Upper lobe of left lung (tissue), 6 donors: ENCODE results near the gene PPFIA2. TPM values are rescaled to one million over a fixed set of nuclear protein-coding genes. Genes with fewer than 3 reads are reported as not detected.

Source experiments
- ATAC-seq, 2 donors: fragments of 200-7000 bp; cut with Tn5 transposase; one replicate each; pipeline ENCODE4 v1.9.1; 2022; ENCODE audit warnings: mild to moderate bottlenecking in 2 of 2, moderate library complexity in 2 of 2; ENCODE audit not compliant: low FRiP score in 2 of 2
- DNase-seq, 2 donors: peaks; one replicate each; pipeline ENCODE4 v3.0.0-alpha.2; 2019 to 2020
- H3K27ac ChIP-seq, 4 donors: fragments of 200-600 bp; sonication (generic); one replicate each; pipeline ENCODE4 v1.5.1; 2016 to 2019
- H3K27me3 ChIP-seq, 4 donors: fragments of 200-600 bp; sonication (generic); one replicate each; pipeline ENCODE4 v1.5.1; 2017 to 2019
- H3K36me3 ChIP-seq, 4 donors: fragments of 200-600 bp; sonication (generic); one replicate each; pipeline ENCODE4 v1.5.1; 2016 to 2019
- H3K4me1 ChIP-seq, 4 donors: fragments of 200-600 bp; sonication (generic); one replicate each; pipeline ENCODE4 v1.5.1; 2018 to 2019
- H3K4me3 ChIP-seq, 4 donors: fragments of 200-600 bp; sonication (generic); one replicate each; pipeline ENCODE4 v1.5.1; 2017 to 2019; ENCODE audit warnings: mild to moderate bottlenecking in 2 of 4, moderate library complexity in 1 of 4
- H3K9me3 ChIP-seq, 4 donors: fragments of 200-600 bp; sonication (generic); one replicate each; pipeline ENCODE4 v1.5.1; 2018 to 2019
- CTCF ChIP-seq, 6 experiments: fragments of 450-650 bp in 4 of 6; fragments of 200-600 bp in 2 of 6; sonication (generic) in 2 of 6; IDR thresholded peaks; one replicate each; pipeline ENCODE4 v1.5.1; 2016 to 2019; ENCODE audit warnings: antibody characterized with exemption in 6 of 6
- EP300 ChIP-seq, 4 donors: sonication (generic); formaldehyde crosslinking; IDR thresholded peaks; one replicate each; pipeline ENCODE4 v1.5.1; 2017; ENCODE audit warnings: antibody characterized with exemption in 4 of 4, control low read depth in 2 of 4
- POLR2A ChIP-seq, 4 donors: fragments of 450-650 bp; IDR thresholded peaks; one replicate each; pipeline ENCODE4 v1.5.1; 2016 to 2017; ENCODE audit warnings: antibody characterized with exemption in 4 of 4, mild to moderate bottlenecking in 2 of 4
- POLR2AphosphoS5 ChIP-seq, 2 donors: sonication (generic); formaldehyde crosslinking; IDR thresholded peaks; one replicate each; pipeline ENCODE4 v1.5.1; 2017; ENCODE audit warnings: antibody characterized with exemption in 2 of 2
- WGBS, 2 donors: methylation state at CpG; one replicate each; pipeline ENCODE4 v1.1.5; 2017 to 2018; 5-methylcytosine and 5-hydroxymethylcytosine counted together
- total RNA-seq, 6 donors: library from RNA; depleted of rRNA in 4 of 6; stranded (reverse); fragments of >200 nt in 4 of 6; gene quantifications; one replicate each; pipeline versions ENCODE4 v1.1.0 to v1.2.1, GENCODE V29; 2016 to 2021
- donor health status: DM: no; HTN: no; CAD: no; lungs with moderate emphysema.
- donor health status: DM: no; HTN: yes; CAD: no; lungs with severe emphysema.

The PPFIA2 gene
- total RNA-seq, 6 donors from 2014 or later = 1.3 to 7.3 (median 2.6) TPM

GRCh38 chr12:81327425-81327824, 431.7 kb downstream of the PPFIA2 start:
- TF ChIP-seq POLR2A (IDR thresholded peaks at IDR 0.05) (no peak), POLR2AphosphoS5 (IDR thresholded peaks at IDR 0.05) (no peak), CTCF (IDR thresholded peaks at IDR 0.05) (no peak), EP300 (IDR thresholded peaks at IDR 0.05) (no peak)

GRCh38 chr12:81325086-81325485, 434.1 kb downstream of the PPFIA2 start:
- Histone ChIP-seq H3K27me3 (no peaks in the 10 kb centered on the region), H3K36me3 (no peaks in the 10 kb centered on the region), H3K4me1 (no peaks in the 10 kb centered on the region), H3K4me3 (no peak overlapping the region), H3K9me3 (no peaks in the 10 kb centered on the region), H3K27ac (no peak overlapping the region)
- TF ChIP-seq POLR2AphosphoS5 (IDR thresholded peaks at IDR 0.05) = no peak
- no peak for TF ChIP-seq EP300 (IDR thresholded peaks at IDR 0.05)
- TF ChIP-seq POLR2A (IDR thresholded peaks at IDR 0.05) = no peak
- no peak for TF ChIP-seq CTCF (IDR thresholded peaks at IDR 0.05)
- DNase-seq (no peak), ATAC-seq (no peak)

More at GRCh38 chr12:81327425-81327824, 431.7 kb downstream of the PPFIA2 start:
- DNase-seq (no peak), ATAC-seq (no peak)
- H3K9me3 ChIP-seq = no peaks in the 10 kb centered on the region
- no peak overlapping the region for H3K4me3 ChIP-seq
- no peaks in the 10 kb centered on the region for H3K36me3 ChIP-seq
- H3K27ac ChIP-seq = no peak overlapping the region
- no peaks in the 10 kb centered on the region for H3K27me3 ChIP-seq
- H3K4me1 ChIP-seq = no peaks in the 10 kb centered on the region

- TF ChIP-seq EP300 (IDR thresholded peaks at IDR 0.05) (no peak), POLR2A (IDR thresholded peaks at IDR 0.05) (no peak), POLR2AphosphoS5 (IDR thresholded peaks at IDR 0.05) (no peak), CTCF (IDR thresholded peaks at IDR 0.05) (no peak)
- ATAC-seq = no peak
- WGBS, 2 donors = 66 to 83% methylated on average over 2 of the region's 2 CpGs
These were observed 444.1 kb downstream of the PPFIA2 start for GRCh38 chr12:81314903-81315531.

GRCh38 chr12:81303935-81304334, 455.2 kb downstream of the PPFIA2 start:
- 85 to 93% methylated on average over 3 of the region's 3 CpGs for WGBS, 2 donors
- TF ChIP-seq POLR2AphosphoS5 (IDR thresholded peaks at IDR 0.05) = no peak
- TF ChIP-seq CTCF (IDR thresholded peaks at IDR 0.05) = no peak
- TF ChIP-seq EP300 (IDR thresholded peaks at IDR 0.05) = no peak
- no peak for TF ChIP-seq POLR2A (IDR thresholded peaks at IDR 0.05)
- Histone ChIP-seq H3K27me3 (no peaks in the 10 kb centered on the region), H3K36me3 (no peaks in the 10 kb centered on the region), H3K4me3 (no peak overlapping the region), H3K9me3 (no peaks in the 10 kb centered on the region), H3K4me1 (no peaks in the 10 kb centered on the region), H3K27ac (no peak overlapping the region)
- DNase-seq = no peak
- ATAC-seq = no peak

More at GRCh38 chr12:81314903-81315531, 444.1 kb downstream of the PPFIA2 start:
- no peaks in the 10 kb centered on the region for H3K27me3 ChIP-seq
- no peaks in the 10 kb centered on the region for H3K4me1 ChIP-seq
- no peak overlapping the region for H3K27ac ChIP-seq
- H3K36me3 ChIP-seq = no peaks in the 10 kb centered on the region
- no peak overlapping the region for H3K4me3 ChIP-seq
- no peak for DNase-seq
- no peaks in the 10 kb centered on the region for H3K9me3 ChIP-seq

- no peak for TF ChIP-seq POLR2A (IDR thresholded peaks at IDR 0.05)
- no peak for TF ChIP-seq POLR2AphosphoS5 (IDR thresholded peaks at IDR 0.05)
- no peak for TF ChIP-seq CTCF (IDR thresholded peaks at IDR 0.05)
- TF ChIP-seq EP300 (IDR thresholded peaks at IDR 0.05) = no peak
- no peak overlapping the region for H3K4me3 ChIP-seq
- no peaks in the 10 kb centered on the region for H3K27me3 ChIP-seq
- 39 to 63% methylated on average over 2 of the region's 2 CpGs for WGBS, 2 donors
- no peak for DNase-seq
- H3K9me3 ChIP-seq = no peaks in the 10 kb centered on the region
- no peak overlapping the region for H3K27ac ChIP-seq
- H3K4me1 ChIP-seq = no peaks in the 10 kb centered on the region
- no peak for ATAC-seq
- H3K36me3 ChIP-seq = no peaks in the 10 kb centered on the region
These were observed 458.7 kb downstream of the PPFIA2 start for GRCh38 chr12:81300454-81300853.
